Parathyroid adenoma (tissue), 2 donors: ENCODE data around the gene FAM131B.

Experiments
- H2AFZ ChIP-seq: fragments of 300-600 bp; sonication (generic); one replicate; pipeline ENCODE4 v1.7.0; 2017; ENCODE audit warnings: antibody characterized with exemption, mild to moderate bottlenecking
- H3K27ac ChIP-seq: fragments of 300-600 bp; sonication (generic); one replicate; pipeline ENCODE4 v1.7.0; 2017
- H3K27me3 ChIP-seq: fragments of 300-600 bp; sonication (generic); one replicate; pipeline ENCODE4 v1.7.0; 2017; ENCODE audit warnings: low read length; ENCODE audit not compliant: control insufficient read depth, insufficient read depth
- H3K36me3 ChIP-seq: fragments of 300-600 bp; sonication (generic); one replicate; pipeline ENCODE4 v1.7.0; 2017; ENCODE audit warnings: low read length; ENCODE audit not compliant: control insufficient read depth, insufficient read depth
- H3K4me1 ChIP-seq: fragments of 300-600 bp; sonication (generic); one replicate; pipeline ENCODE4 v1.7.0; 2017; ENCODE audit warnings: control low read depth
- H3K4me2 ChIP-seq: fragments of 300-600 bp; sonication (generic); one replicate; pipeline ENCODE4 v1.7.0; 2017; ENCODE audit warnings: low read length
- H3K4me3 ChIP-seq: fragments of 300-600 bp; sonication (generic); one replicate; pipeline ENCODE4 v1.7.0; 2017; ENCODE audit warnings: low read depth, low read length
- H3K79me2 ChIP-seq: fragments of 300-600 bp; sonication (generic); one replicate; pipeline ENCODE4 v1.7.0; 2017; ENCODE audit warnings: control low read depth
- H3K9ac ChIP-seq: fragments of 300-600 bp; sonication (generic); one replicate; pipeline ENCODE4 v1.7.0; 2017; ENCODE audit warnings: mild to moderate bottlenecking
- H3K9me3 ChIP-seq: fragments of 300-600 bp; sonication (generic); one replicate; pipeline ENCODE4 v1.7.0; 2017; ENCODE audit warnings: low read length; ENCODE audit not compliant: control insufficient read depth
- TF ChIP-seq, protein P1 (sequence below): fragments of 300-600 bp; sonication (generic); IDR thresholded peaks from one replicate; pipeline ENCODE4 v1.7.0; 2017; ENCODE audit warnings: antibody characterized with exemption, mild to moderate bottlenecking
- donor health status: primary hyperparathyroidism.

Gene FAM131B

DNA sequence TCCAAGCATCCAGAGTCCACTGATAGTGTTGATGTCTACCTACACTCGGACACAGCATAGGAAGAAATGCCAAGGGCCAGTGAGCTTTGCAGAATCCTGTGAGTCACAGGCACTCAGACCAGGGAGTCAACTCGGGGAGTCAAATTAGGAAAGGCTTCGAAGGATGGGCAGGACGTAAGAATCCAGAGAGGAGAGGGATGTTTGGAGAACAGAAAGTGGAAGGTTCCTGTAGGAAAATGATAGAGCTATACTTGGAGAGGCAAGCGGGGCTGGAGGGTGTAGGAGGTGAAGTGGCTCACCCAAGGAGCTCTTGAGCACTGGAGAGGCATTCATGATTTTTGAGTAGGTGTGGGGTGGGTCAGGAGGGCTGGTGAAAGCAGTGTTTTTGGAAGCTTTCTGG lies 21.6 kb upstream of the FAM131B start:
- peak overlapping the region; percentile 89 for H3K4me3 ChIP-seq
- H3K4me1 ChIP-seq = peaks cover 22% of the 10 kb centered on the region
- no peaks in the 10 kb centered on the region for H3K9me3 ChIP-seq
- no peaks in the 10 kb centered on the region for H3K27me3 ChIP-seq
- H2AFZ ChIP-seq = no peak overlapping the region
- peaks cover 5% of the 10 kb centered on the region for H3K79me2 ChIP-seq
- H3K9ac ChIP-seq = no peak overlapping the region
- peak overlapping the region; percentile 27 for H3K27ac ChIP-seq
- no peaks in the 10 kb centered on the region for H3K36me3 ChIP-seq
- H3K4me2 ChIP-seq = peak overlapping the region; percentile 76
- TF ChIP-seq, protein P1, sequence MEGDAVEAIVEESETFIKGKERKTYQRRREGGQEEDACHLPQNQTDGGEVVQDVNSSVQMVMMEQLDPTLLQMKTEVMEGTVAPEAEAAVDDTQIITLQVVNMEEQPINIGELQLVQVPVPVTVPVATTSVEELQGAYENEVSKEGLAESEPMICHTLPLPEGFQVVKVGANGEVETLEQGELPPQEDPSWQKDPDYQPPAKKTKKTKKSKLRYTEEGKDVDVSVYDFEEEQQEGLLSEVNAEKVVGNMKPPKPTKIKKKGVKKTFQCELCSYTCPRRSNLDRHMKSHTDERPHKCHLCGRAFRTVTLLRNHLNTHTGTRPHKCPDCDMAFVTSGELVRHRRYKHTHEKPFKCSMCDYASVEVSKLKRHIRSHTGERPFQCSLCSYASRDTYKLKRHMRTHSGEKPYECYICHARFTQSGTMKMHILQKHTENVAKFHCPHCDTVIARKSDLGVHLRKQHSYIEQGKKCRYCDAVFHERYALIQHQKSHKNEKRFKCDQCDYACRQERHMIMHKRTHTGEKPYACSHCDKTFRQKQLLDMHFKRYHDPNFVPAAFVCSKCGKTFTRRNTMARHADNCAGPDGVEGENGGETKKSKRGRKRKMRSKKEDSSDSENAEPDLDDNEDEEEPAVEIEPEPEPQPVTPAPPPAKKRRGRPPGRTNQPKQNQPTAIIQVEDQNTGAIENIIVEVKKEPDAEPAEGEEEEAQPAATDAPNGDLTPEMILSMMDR = no peak

DNA sequence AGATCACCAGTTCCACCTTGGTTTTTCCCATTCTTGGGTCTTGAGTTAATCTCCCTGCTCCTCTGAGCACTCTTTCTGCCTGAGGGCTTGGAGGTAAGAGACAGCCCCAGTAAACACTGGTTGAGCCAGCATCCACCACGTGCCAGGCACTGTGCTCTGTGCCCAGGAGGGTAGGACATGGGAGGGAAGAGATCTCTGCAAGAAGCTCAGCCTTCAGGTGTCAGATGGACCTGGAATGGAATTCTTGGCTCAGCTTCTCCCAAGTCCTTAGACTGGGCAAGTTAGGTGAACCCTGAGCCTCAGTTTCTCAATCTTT lies 21.1 kb upstream of the FAM131B start:
- Histone ChIP-seq H3K9ac (no peak overlapping the region), H2AFZ (no peak overlapping the region), H3K79me2 (peaks cover 5% of the 10 kb centered on the region), H3K4me3 (peak overlapping the region; percentile 89), H3K4me1 (peaks cover 22% of the 10 kb centered on the region), H3K4me2 (peak overlapping the region; percentile 76), H3K36me3 (no peaks in the 10 kb centered on the region), H3K9me3 (no peaks in the 10 kb centered on the region), H3K27ac (peak overlapping the region; percentile 27), H3K27me3 (no peaks in the 10 kb centered on the region)
- TF ChIP-seq, protein P1 = no peak

- Histone ChIP-seq H3K9me3 (no peaks in the 10 kb centered on the region), H3K4me2 (peak overlapping the region; percentile 76), H3K4me3 (peak overlapping the region; percentile 89), H3K4me1 (peaks cover 22% of the 10 kb centered on the region), H3K79me2 (peaks cover 5% of the 10 kb centered on the region), H3K27me3 (no peaks in the 10 kb centered on the region), H3K9ac (no peak overlapping the region), H2AFZ (no peak overlapping the region), H3K27ac (peak overlapping the region; percentile 87), H3K36me3 (no peaks in the 10 kb centered on the region)
- TF ChIP-seq, protein P1 = no peak
Observed at GRCh38 chr7:143382791-143383641, 20.5 kb upstream of the FAM131B start.

- TF ChIP-seq, protein P1 = no peak
- H3K27me3 ChIP-seq = no peaks in the 10 kb centered on the region
- no peaks in the 10 kb centered on the region for H3K9me3 ChIP-seq
- peak overlapping the region; percentile 89 for H3K4me3 ChIP-seq
- peak overlapping the region; percentile 87 for H3K27ac ChIP-seq
- peak overlapping the region; percentile 72 for H2AFZ ChIP-seq
- peaks cover 22% of the 10 kb centered on the region for H3K4me1 ChIP-seq
- peak overlapping the region; percentile 99 for H3K9ac ChIP-seq
- peak overlapping the region; percentile 76 for H3K4me2 ChIP-seq
- peaks cover 5% of the 10 kb centered on the region for H3K79me2 ChIP-seq
- no peaks in the 10 kb centered on the region for H3K36me3 ChIP-seq
Observed at GRCh38 chr7:143382126-143382790, 19.7 kb upstream of the FAM131B start.
